GM19324 (cell line): ENCODE data around the gene KDM5A.
"Not testable (repeated sequence)": the region's sequence is repeated elsewhere in the genome, so short reads cannot be mapped to it uniquely, and the experiment has no call there.

Experiments used
- ATAC-seq: cut with Tn5 transposase; IDR thresholded peaks from one replicate; pipeline ENCODE4 v1.9.1; 2021; ENCODE audit warnings: mild to moderate bottlenecking, moderate library complexity; ENCODE audit not compliant: unreplicated experiment, low FRiP score

The KDM5A gene

GRCh38 chr12:242496-242895 is 146.6 kb downstream of the KDM5A start:
- no peak for ATAC-seq

- ATAC-seq: no peak
Observed at GRCh38 chr12:241266-241665, 147.9 kb downstream of the KDM5A start.

GRCh38 chr12:240566-240965 is 148.6 kb downstream of the KDM5A start:
- no peak for ATAC-seq

GRCh38 chr12:238736-239398 is 150.3 kb downstream of the KDM5A start:
- no peak for ATAC-seq

GRCh38 chr12:238116-238515 is 151.0 kb downstream of the KDM5A start:
- ATAC-seq: no peak

- ATAC-seq: no peak
Observed at GRCh38 chr12:237026-237815, 151.9 kb downstream of the KDM5A start.

GRCh38 chr12:236445-236844 is 152.7 kb downstream of the KDM5A start:
- no peak for ATAC-seq

- not testable (repeated sequence) for ATAC-seq
Observed at GRCh38 chr12:235967-236366, 153.2 kb downstream of the KDM5A start.

GRCh38 chr12:234891-235415 is 154.2 kb downstream of the KDM5A start:
- ATAC-seq: no peak

GRCh38 chr12:234019-234418 is 155.1 kb downstream of the KDM5A start:
- ATAC-seq: no peak

- no peak for ATAC-seq
Observed at GRCh38 chr12:233615-233968, 155.5 kb downstream of the KDM5A start.

- ATAC-seq: no peak
Observed at GRCh38 chr12:232731-233614, 156.1 kb downstream of the KDM5A start.

GRCh38 chr12:230925-231671 is 158.0 kb downstream of the KDM5A start:
- ATAC-seq: no peak
